Superior temporal gyrus (tissue), 1 donor: ENCODE results near the gene CELF2.

Experiments
- DNase-seq: peaks from one replicate; pipeline ENCODE4 v3.0.0-alpha.2; 2016; ENCODE audit errors: extremely low spot score

CELF2 gene

GRCh38 chr10:11131112-11131639 is 113.5 kb downstream of the CELF2 start:
- DNase-seq: no peak

GRCh38 chr10:11134411-11134810 is 116.7 kb downstream of the CELF2 start:
- DNase-seq: no peak

- DNase-seq: no peak
Measured at GRCh38 chr10:11135709-11136108, 118.0 kb downstream of the CELF2 start.

DNA sequence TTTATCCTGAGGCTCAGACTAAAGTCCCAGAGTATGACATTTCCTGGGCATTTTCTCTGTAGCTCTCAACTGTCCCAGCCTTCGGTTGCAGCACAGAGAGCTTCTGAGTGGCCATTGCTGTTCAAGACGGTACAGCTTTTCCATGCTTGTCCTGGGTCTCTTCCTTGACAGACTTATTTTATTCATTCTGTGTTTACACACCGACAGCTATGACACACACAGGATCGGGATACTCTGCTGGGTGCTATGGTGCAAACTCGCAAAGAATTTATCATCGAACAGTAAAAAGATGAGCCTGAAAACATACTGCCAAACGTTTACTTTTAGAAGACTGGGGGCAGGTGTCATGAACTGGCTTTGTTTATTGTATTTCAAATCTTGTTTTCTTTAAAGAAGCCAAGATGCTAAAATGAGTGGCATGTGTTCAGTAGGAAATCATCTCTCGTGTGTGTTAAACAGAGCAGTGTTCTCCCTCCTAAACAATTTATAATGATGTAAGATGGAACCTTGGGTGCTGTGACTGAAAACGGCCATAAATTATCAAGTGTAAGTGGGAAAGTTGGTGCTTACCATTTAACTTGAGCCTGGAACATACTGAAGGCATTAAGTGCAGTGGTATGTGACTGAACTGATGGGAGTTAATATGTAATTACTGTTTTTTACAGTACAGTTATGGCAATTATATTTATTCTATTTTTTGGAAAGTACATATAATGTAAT is 120.8 kb downstream of the CELF2 start:
- DNase-seq: no peak

- no peak for DNase-seq
Measured at GRCh38 chr10:11140963-11141362, 123.3 kb downstream of the CELF2 start.

- DNase-seq: no peak
Measured at GRCh38 chr10:11141571-11142091, 124.0 kb downstream of the CELF2 start.

DNA sequence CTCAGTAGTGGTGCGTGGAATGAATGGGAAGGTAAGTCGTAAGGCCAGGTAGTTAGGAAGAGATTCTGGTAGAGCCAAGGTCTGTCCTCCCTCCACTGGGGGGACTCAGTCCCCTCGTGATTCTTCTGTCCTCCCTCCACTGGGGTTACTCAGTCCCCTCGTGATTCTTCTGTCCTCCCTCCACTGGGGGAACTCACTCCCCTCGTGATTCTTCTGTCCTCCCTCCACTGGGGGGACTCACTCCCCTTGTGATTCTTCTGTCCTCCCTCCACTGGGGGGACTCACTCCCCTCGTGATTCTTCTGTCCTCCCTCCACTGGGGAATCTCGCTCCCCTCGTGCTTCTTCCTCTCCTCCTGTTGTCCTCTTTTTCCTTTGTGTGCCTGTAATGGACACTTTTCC is 125.1 kb downstream of the CELF2 start:
- DNase-seq: no peak

- DNase-seq: no peak
Measured at GRCh38 chr10:11143242-11143641, 125.6 kb downstream of the CELF2 start.

DNA sequence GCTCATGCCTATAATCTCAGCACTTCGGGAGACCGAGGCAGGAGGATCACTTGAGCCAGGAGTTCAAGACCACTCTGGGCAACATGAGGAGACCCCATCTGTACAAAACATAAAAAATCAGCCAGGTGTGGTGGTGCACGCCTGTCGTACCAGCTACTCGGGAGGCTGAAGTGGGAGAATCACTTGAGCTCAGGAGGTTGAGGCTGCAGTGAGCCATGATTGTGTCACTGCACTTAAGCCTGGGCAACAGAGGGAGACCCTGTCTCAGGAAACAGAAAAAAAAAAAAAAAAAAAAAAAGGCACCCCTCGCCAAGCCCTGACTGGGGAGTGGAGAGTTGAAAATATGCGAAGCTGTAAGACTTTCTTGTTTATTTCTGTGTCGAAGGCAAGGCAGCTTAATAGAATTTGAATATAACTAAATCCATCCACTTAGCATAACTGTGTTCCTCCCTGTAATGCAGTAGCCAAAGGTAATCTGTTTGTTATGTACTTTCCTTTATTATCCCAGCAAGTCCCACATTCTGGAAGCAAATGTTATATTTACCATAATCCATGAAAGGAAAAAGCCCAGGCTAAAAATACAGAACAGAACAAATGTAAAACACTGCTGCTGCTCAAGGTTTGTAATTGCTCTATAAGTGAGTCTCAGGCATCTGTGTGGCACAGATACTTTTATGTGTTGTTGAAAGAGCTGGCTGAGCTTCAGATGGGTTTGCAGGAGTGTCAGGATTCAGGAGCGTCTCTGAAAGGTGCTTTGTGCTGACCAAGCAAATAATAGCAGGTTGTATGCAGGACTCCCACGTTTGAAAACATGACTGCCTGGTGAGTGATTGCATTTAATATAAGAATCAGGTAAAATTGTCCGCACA is 127.2 kb downstream of the CELF2 start:
- DNase-seq: no peak

DNA sequence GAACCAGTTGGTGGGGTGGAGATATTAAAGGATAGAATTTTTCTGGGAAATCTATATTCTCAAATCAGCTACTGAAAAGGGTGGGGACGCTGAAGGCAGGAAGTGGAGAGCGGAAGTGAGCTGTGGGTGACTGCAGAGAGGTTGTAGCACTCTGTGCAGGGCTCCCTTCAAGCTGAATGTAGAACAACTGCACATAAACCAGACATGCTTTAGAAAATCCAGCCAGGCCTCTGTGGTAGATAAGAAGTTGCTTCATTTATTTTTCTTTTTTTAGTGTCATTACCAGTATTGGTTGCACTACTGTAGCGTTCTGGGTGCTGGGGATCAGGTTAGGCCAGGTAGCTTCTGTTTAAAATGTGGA is 127.8 kb downstream of the CELF2 start:
- DNase-seq: no peak

GRCh38 chr10:11146402-11147171 is 128.9 kb downstream of the CELF2 start:
- no peak for DNase-seq

GRCh38 chr10:11147722-11148121 is 130.1 kb downstream of the CELF2 start:
- no peak for DNase-seq

DNA sequence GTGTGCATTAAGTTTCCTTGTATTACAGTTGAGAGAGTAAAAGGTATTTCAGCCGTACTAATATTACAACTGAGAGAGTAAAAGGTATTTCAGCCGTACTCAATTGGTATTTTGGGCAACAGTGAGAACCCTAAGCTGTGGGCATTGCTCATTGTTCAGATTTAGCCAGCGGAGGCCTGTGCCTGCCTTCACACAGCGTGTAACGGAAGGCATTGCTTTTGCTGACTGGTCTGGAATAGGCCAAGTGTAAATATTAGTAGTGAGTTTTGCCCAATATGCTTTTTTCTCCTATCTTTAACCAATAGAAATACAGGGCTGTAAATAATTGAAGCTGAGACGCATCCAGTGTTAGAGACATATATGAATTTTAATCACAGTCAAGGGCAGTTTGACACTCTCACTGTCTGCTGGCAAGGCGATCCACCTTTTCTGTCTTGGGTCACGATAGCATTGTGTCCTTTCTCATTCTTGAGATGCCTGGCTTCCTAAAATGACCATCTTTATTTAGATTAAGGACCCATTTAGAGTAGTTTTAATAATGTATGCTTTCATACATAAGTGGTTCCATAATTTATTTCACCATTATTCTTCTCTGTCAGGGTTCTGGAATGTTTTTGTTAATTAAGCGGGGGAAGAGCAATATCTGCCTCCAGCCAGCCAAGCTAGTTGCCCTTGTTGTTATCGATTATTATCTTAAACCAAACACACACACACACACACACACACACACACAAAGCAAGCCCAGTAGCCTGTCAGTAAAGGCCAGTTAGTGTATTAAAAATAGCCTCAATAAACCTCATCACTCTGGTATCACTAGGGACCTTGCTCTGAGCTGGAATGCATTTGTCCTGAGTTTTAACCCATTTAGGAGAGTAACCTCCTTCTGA is 130.7 kb downstream of the CELF2 start:
- DNase-seq: no peak

DNA sequence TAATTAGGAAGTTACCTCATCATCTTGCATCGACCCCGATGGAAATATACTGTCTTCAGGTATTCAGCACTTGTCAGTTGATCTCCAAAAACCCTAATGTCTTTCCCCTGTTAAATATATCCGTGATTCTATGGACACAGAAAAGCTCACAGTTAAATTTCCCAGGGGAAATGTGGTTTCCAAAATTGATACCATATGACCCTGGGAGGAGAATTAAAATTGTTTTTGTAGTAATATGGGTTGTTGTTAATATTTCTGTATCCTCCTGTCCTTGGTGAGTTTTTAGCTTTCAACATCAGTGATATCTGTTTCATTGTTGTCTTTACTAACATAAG is 132.1 kb downstream of the CELF2 start:
- DNase-seq: no peak

DNA sequence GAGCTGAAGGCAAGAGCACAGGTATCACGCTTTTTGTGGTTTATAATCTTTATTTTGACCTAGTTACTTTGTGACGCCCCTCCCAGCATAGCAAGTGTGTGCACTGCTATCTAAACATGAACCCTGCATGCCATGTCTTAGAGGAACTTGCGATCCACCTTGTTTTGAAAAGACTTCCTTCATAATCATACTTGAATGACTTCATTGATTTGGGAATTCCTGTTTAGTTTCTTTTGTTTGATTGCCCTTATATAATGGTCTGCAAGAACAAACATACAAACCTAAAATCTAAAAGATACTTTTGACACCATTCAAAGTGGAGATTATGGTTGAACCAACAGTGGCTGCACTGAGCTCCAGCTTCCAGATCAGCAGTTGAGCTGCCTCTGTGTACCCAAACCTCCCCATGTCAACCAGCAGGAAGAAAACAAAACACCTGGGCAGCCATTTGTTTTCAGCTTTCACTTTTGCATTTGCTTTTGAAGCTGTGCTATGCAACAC is 132.6 kb downstream of the CELF2 start:
- no peak for DNase-seq

- DNase-seq: no peak
Measured at GRCh38 chr10:11150879-11151415, 133.3 kb downstream of the CELF2 start.

DNA sequence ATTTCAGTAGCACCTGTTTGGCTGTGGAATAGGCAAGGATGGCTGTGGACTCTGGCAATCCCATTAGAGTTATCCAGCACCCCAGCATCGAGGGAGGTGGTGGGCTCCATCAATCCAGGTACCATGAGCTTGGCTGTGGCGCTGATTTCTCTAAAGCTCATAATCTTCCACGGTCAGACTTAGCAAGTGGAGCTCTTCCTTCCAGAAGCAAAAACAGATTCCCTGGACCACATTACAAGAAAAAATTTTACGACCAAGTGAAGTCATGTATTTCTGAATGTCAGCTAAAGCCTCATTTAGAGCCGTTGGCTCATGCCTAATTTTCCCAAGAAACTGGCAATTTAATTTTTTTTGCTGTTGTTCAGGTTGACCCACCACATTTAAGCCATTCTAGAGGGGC is 135.1 kb downstream of the CELF2 start:
- DNase-seq: no peak

GRCh38 chr10:11153245-11153644 is 135.6 kb downstream of the CELF2 start:
- DNase-seq: no peak

DNA sequence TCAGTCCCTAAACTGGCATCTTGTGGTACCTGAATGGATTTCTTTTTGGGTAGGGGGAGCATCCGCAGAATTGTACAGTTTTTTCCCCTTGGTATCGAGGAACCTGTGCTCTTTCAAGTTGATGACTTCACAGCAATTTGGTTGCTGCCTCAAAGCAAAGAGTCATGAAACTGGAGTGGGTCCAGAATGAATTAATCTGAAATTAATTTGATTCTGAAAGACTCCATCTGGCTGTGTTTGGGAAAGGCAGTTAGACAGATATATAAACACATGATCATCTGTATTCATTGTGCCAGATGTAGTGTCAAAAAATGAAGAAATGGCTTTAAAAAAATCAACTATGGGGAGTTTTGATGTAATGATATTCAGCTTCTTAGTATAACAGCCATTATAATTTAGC is 136.1 kb downstream of the CELF2 start:
- no peak for DNase-seq

DNA sequence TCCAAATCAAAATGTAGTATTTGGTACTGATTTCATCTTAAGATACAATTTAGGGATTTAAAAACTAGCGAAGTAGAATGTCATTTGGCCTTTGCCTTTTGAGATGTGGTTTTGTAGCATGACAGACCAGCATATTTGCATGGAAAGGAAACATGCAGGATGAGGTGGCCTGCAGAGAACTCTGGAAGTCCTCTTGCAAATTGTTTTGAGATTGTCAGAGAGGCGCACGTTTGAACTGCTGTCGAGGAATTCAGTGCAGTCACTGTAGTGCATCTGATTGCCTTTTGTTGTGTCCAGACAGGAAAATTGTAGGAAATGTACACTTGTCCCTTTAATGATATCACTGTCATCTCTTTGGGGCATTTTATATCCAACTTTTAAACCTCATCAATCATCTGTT is 136.7 kb downstream of the CELF2 start:
- no peak for DNase-seq
